ENCODE data around the gene EEIG2. TPM values are rescaled to one million over a fixed set of nuclear protein-coding genes. Genes with fewer than 3 reads are reported as not detected.
"Not testable (repeated sequence)": the region's sequence is repeated elsewhere in the genome, so short reads cannot be mapped to it uniquely, and the experiment has no call there.

The EEIG2 gene
- total RNA-seq, 4 donors from 2014 or later = 1.3 to 55.4 (median 13.1) TPM

DNA sequence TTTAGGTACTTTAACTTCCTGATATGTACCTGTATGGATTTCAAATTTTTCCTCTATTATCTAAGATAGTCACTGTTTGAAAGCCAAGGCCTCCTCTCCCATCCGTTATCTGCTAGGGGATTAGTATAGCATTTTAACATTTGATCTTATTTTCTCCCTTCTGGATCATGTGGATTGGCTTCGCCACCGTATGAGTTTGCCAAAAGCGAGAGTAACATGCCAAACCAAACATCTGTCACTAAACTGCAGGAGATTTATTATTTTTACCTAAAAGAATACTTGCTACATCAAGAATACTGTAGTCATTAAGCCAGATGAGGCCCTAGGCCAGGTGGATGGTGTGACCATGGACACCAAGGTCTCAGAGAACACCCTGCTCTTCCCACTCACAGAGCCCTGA, 28.5 kb upstream of the EEIG2 start:
- Histone ChIP-seq H3K9me3 (no peaks in the 10 kb centered on the region), H3K36me3 (no peaks in the 10 kb centered on the region), H3K4me3 (no peak overlapping the region), H3K27me3 (no peaks in the 10 kb centered on the region), H3K4me1 (no peaks in the 10 kb centered on the region), H3K27ac (no peak overlapping the region)
- TF ChIP-seq CTCF (IDR thresholded peaks at IDR 0.05) (no peak), POLR2A (IDR thresholded peaks at IDR 0.05) (no peak)
- DNase-seq = no peak
- intact Hi-C loops (cut with DNase I; ENCODE audit: low total_unique reads) = no loop called here

DNA sequence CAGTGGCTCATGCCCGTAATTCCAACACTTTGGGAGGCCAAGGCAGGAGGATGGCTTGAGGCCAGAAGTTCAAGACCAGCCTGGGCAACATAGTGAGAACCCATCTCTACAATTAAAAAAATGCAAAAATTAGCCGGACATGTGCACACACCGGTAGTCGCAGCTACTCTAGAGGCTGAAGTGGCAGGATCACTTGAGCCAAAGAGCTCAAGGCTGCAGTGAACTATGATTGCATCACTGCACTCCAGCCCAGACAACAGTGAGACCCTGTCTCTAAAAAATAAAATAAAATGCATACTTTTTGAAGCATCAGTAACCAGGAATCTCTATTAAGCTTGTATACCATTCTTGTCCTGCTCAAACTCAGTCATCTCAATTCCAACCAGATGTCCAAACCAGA, 27.2 kb upstream of the EEIG2 start:
- Histone ChIP-seq H3K27ac (no peak overlapping the region), H3K36me3 (no peaks in the 10 kb centered on the region)

DNA sequence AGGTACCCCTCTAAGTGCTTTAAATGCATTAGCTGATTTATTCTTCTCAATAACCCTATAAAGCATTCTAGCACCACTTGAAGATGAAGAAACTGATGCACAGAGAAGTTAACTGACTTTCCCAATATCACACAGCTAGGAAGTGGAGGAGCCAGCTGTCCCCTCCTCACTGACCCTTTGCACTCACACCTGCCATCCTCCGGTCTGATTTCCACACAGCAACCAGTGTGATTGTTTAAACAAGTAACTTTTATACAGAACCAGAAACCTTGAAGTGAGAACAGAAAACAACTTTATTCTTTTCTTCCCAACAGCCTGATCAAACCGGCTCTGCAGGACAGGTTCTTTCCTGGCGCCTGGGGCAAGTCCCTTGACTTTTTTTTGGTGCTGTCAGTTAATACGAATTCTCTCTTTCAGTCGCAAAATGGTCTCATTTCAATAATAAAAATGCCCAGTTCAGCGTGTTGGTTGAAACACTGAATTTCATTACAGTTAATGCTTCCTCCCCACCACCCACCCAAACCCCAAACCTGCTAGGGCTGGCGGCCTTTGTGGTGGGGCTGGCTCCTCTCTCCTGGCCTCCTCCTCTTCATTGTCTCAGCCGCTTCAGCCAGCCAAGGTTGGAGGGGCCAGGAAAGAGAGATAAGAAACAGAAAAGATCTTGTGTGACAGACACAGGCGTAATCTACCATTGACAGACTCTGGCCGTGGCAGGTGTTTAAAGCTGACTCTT, 26.4 kb upstream of the EEIG2 start:
- Histone ChIP-seq H3K4me3 (no peak overlapping the region), H3K27me3 (no peaks in the 10 kb centered on the region), H3K36me3 (no peaks in the 10 kb centered on the region), H3K9me3 (no peaks in the 10 kb centered on the region), H3K27ac (no peak overlapping the region), H3K4me1 (no peaks in the 10 kb centered on the region)
- DNase-seq = no peak
- intact Hi-C loops (cut with DNase I; ENCODE audit: low total_unique reads) = no loop called here
- no peak for TF ChIP-seq CTCF (IDR thresholded peaks at IDR 0.05)
- no peak for TF ChIP-seq POLR2A (IDR thresholded peaks at IDR 0.05)

More for the DNA sequence above, 27.2 kb upstream of the EEIG2 start:
- Histone ChIP-seq H3K4me1 (no peaks in the 10 kb centered on the region), H3K4me3 (no peak overlapping the region), H3K27me3 (no peaks in the 10 kb centered on the region), H3K9me3 (no peaks in the 10 kb centered on the region)
- no peak for TF ChIP-seq CTCF (IDR thresholded peaks at IDR 0.05)
- no peak for TF ChIP-seq POLR2A (IDR thresholded peaks at IDR 0.05)
- no peak for DNase-seq
- intact Hi-C loops (cut with DNase I; ENCODE audit: low total_unique reads) = no loop called here

DNA sequence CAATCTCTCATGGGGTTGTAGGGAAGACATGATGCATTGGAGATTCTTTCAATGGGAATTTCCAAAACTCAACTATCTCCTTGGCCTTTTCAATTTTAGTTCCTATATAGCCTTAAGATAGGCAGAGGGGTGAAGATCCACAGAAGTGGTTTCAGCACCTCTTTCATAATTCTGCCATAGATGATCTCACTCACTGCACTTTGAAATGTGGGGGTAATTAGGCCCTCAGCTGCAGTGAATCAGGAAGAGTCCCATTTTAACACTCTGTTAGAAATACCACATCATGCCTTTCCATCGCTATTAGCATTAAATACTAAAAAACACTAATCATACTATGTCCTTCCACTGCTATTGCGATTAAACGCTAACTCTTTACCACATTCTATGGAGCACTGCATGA, 25.1 kb upstream of the EEIG2 start:
- H3K36me3 ChIP-seq = no peaks in the 10 kb centered on the region
- no peak for TF ChIP-seq CTCF (IDR thresholded peaks at IDR 0.05)
- TF ChIP-seq POLR2A (IDR thresholded peaks at IDR 0.05) = no peak
- no peaks in the 10 kb centered on the region for H3K27me3 ChIP-seq
- H3K4me3 ChIP-seq = no peak overlapping the region
- intact Hi-C loops (cut with DNase I; ENCODE audit: low total_unique reads) = no loop called here
- H3K27ac ChIP-seq = no peak overlapping the region
- H3K4me1 ChIP-seq = no peaks in the 10 kb centered on the region
- DNase-seq = no peak
- no peaks in the 10 kb centered on the region for H3K9me3 ChIP-seq

- intact Hi-C loops (cut with DNase I; ENCODE audit: low total_unique reads); H3K4me1 ChIP-seq; H3K4me3 ChIP-seq; DNase-seq; H3K36me3 ChIP-seq; H3K27me3 ChIP-seq; H3K9me3 ChIP-seq; H3K27ac ChIP-seq: not testable (repeated sequence)
Observed at GRCh38 chr1:108535315-108535897, 24.5 kb upstream of the EEIG2 start.

DNA sequence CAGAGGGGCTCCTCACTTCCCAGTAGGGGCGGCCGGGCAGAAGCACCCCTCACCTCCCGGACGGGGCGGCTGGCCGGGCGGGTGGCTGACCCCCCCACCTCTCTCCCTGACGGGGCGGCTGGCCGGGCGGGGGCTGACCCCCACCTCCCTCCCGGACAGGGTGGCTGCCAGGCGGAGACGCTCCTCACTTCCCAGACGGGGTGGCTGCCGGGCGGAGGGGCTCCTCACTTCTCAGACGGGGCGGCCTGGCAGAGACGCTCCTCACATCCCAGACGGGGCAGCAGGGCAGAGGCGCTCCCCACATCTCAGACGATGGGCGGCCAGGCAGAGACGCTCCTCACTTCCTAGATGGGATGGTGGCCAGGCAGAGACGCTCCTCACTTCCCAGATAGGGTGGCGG, 23.9 kb upstream of the EEIG2 start:
- intact Hi-C loops (cut with DNase I; ENCODE audit: low total_unique reads); H3K4me3 ChIP-seq; H3K4me1 ChIP-seq; DNase-seq; H3K36me3 ChIP-seq; H3K27ac ChIP-seq; H3K27me3 ChIP-seq; H3K9me3 ChIP-seq: not testable (repeated sequence)

- intact Hi-C loops (cut with DNase I; ENCODE audit: low total_unique reads); DNase-seq; H3K27me3 ChIP-seq; H3K4me3 ChIP-seq; H3K9me3 ChIP-seq; H3K36me3 ChIP-seq; H3K27ac ChIP-seq; H3K4me1 ChIP-seq: not testable (repeated sequence)
Observed at GRCh38 chr1:108536791-108537190, 23.1 kb upstream of the EEIG2 start.

Measured in uterus (tissue), 4 donors.